OCI-LY7 (cell line): Measurements from ENCODE around the gene TAF6L. TPM values are rescaled to one million over a fixed set of nuclear protein-coding genes. Genes with fewer than 3 reads are reported as not detected.
A peak's percentile ranks its signal among the peaks of the same experiment; 100 is the strongest.

Source experiments
- BruUV-seq: library from RNA; stranded (reverse); fragments of 400-500 nt; replicated peaks from 2 replicates; lab custom pipeline; 2021; lab: Mats Ljungman, UMichigan
- CTCF ChIA-PET: fragments of 300-600 bp; sonication (Branson Sonifier 250); formaldehyde crosslinking; loops from one replicate; lab custom pipeline; 2022; ENCODE audit warnings: antibody characterized with exemption; ENCODE audit not compliant: unreplicated experiment; lab: Charles Lee
- POLR2A ChIA-PET: fragments of 300-600 bp; sonication (Branson Sonifier 250); formaldehyde crosslinking; loops from one replicate; lab custom pipeline; 2022; ENCODE audit warnings: antibody characterized with exemption; lab: Charles Lee
- DNase-seq: peaks from one replicate; pipeline ENCODE4 v3.0.0-alpha.2; 2015; ENCODE audit warnings: low spot score
- H2AFZ ChIP-seq: fragments of 200-600 bp; sonication (generic), shearing (Covaris generic); 2 replicates; pipeline ENCODE4 v1.6.1; 2014; ENCODE audit warnings: mild to moderate bottlenecking, antibody characterized with exemption, low read length, moderate library complexity
- H3K27ac ChIP-seq: fragments of 200-600 bp; sonication (generic); 2 replicates; pipeline ENCODE4 v1.5.1; 2014; ENCODE audit warnings: mixed run types, low read depth, mild to moderate bottlenecking, moderate library complexity, low read length, inconsistent platforms; ENCODE audit not compliant: poor library complexity, severe bottlenecking
- H3K36me3 ChIP-seq: fragments of 200-600 bp; sonication (generic); 2 replicates; pipeline ENCODE4 v1.6.1; 2014; ENCODE audit warnings: mild to moderate bottlenecking, antibody characterized with exemption, low read length, moderate library complexity, mixed read lengths; ENCODE audit not compliant: insufficient read depth
- H3K4me1 ChIP-seq: fragments of 200-600 bp; sonication (generic); 2 replicates; pipeline ENCODE4 v1.5.1; 2014; ENCODE audit warnings: mild to moderate bottlenecking, low read length; ENCODE audit not compliant: insufficient read depth, poor library complexity, severe bottlenecking
- H3K4me2 ChIP-seq: fragments of 200-600 bp; sonication (generic); 2 replicates; pipeline ENCODE4 v1.6.1; 2014; ENCODE audit warnings: mild to moderate bottlenecking, low read length
- H3K4me3 ChIP-seq: fragments of 200-600 bp; sonication (generic); 2 replicates; pipeline ENCODE4 v1.5.1; 2014; ENCODE audit warnings: mild to moderate bottlenecking, low read depth, low read length; ENCODE audit not compliant: poor library complexity, severe bottlenecking
- H3K79me2 ChIP-seq: fragments of 200-600 bp; sonication (generic); 2 replicates; pipeline ENCODE4 v1.6.1; 2016; ENCODE audit warnings: low read depth, mild to moderate bottlenecking, low read length, moderate library complexity, mixed read lengths; ENCODE audit not compliant: insufficient read depth
- H3K9me2 ChIP-seq: fragments of 200-600 bp; sonication (generic); 2 replicates; pipeline ENCODE4 v1.6.1; 2016; ENCODE audit warnings: mild to moderate bottlenecking, low read length, mixed read lengths; ENCODE audit not compliant: insufficient read depth
- H3K9me3 ChIP-seq: fragments of 200-600 bp; sonication (generic); 2 replicates; pipeline ENCODE4 v1.6.1; 2014; ENCODE audit warnings: mild to moderate bottlenecking, mixed run types, low read length, mixed read lengths
- H4K20me1 ChIP-seq: fragments of 200-600 bp; sonication (generic); 2 replicates; pipeline ENCODE4 v1.6.1; 2014; ENCODE audit warnings: mild to moderate bottlenecking, antibody characterized with exemption, low read length, moderate library complexity, mixed read lengths; ENCODE audit not compliant: insufficient read depth
- EZH2phosphoT487 ChIP-seq: fragments of 200-600 bp; sonication (generic); IDR thresholded peaks from 2 replicates; pipeline ENCODE4 v1.6.1; 2018; ENCODE audit warnings: low read depth, borderline replicate concordance, mild to moderate bottlenecking, mixed run types, antibody characterized with exemption, low read length, moderate library complexity, mixed read lengths
- intact Hi-C: fragments of 100-400 bp; cut with micrococcal nuclease; formaldehyde crosslinking; loops from one replicate; pipeline ENCODE4 v1.10.0; 2022; ENCODE audit not compliant: unreplicated experiment
- total RNA-seq, 2 experiments: library from RNA; depleted of rRNA in 1 of 2; stranded (reverse); fragments of >200 nt in 1 of 2; shearing (Covaris generic) in 1 of 2; gene quantifications; 2 replicates each; pipeline ENCODE4 v1.2.3, GENCODE V29; 2014 to 2022
- TF ChIP-seq, protein P1 (sequence below): fragments of 200-600 bp; sonication (generic); conservative IDR thresholded peaks from 2 replicates; pipeline ENCODE4 v1.5.1; 2014; ENCODE audit warnings: mild to moderate bottlenecking, antibody characterized with exemption, low read length, moderate library complexity, mixed read lengths

TAF6L gene
- total RNA-seq, 2 experiments from 2014 or later = 26.1 to 29.9 TPM

DNA sequence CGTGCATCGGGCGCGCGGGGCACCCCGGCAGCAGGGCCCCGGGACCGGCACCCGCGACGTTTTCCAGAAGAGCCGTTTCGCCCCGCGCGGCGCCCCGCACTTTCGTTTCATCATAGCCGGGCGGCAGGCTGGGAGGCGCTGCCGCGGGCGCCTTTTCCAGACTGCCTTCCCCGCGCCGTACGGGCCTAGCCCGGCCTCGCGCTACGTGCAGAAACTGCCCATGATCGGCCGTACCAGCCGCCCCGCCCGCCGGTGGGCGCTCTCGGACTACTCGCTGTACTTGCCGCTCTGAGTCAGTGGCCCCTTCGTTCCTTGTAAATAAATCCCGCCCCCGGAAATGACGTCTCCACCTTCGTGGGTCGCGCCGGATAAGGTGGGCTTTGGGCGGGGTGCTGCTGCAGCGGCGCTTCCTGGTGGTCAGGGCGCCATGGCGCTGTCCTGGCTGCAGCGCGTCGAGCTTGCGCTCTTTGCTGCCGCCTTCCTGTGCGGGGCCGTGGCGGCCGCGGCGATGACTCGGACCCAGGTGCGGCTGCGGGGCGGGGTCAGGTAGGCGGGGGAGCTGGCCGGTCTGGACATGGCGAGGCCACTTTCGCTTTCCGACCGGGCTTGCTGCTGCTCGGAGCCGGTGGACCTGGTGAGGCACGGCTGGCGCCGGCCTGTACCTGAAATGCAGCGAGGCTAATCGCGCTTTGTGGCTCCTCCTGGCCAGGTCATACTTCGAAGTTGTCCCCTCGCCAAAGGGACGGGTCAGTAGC lies 16.0 kb downstream of the TAF6L start, which contains the start of gene TMEM179B:
TMEM179B (plus strand) TSS at position 398 of the 755 bp plus-strand sequence; CDS start at position 428, 30 bp downstream.
- POLR2A ChIA-PET = interaction anchor here (0.5 to 1.7 kb wide), 7 partner anchors 19 to 1428 kb away, joined by 3 to 10 read pairs (median 4); partner anchors contain the start of gene ZBTB3
- H3K79me2 ChIP-seq = peaks cover 30% of the 10 kb centered on the region; the same call in 1 of the 2 replicates
- H3K9me2 ChIP-seq = no peaks in the 10 kb centered on the region
- CTCF ChIA-PET = interaction anchor here (1.0 to 1.4 kb wide), 3 partner anchors 25 to 76 kb away, joined by 3 to 4 read pairs (median 3); no protein-coding TSS in a partner anchor
- BruUV-seq = no TSS peak
- TF ChIP-seq EZH2phosphoT487 = no peak
- TF ChIP-seq, protein P1, sequence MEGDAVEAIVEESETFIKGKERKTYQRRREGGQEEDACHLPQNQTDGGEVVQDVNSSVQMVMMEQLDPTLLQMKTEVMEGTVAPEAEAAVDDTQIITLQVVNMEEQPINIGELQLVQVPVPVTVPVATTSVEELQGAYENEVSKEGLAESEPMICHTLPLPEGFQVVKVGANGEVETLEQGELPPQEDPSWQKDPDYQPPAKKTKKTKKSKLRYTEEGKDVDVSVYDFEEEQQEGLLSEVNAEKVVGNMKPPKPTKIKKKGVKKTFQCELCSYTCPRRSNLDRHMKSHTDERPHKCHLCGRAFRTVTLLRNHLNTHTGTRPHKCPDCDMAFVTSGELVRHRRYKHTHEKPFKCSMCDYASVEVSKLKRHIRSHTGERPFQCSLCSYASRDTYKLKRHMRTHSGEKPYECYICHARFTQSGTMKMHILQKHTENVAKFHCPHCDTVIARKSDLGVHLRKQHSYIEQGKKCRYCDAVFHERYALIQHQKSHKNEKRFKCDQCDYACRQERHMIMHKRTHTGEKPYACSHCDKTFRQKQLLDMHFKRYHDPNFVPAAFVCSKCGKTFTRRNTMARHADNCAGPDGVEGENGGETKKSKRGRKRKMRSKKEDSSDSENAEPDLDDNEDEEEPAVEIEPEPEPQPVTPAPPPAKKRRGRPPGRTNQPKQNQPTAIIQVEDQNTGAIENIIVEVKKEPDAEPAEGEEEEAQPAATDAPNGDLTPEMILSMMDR = peak; percentile 33; the same call in 1 of the 2 replicates
- H3K36me3 ChIP-seq = peaks cover 51% of the 10 kb centered on the region
- intact Hi-C loops = loop anchor here (2.0 to 5.0 kb wide), 5 partner anchors 18 to 235 kb away; partner anchors contain the start of genes HNRNPUL2, NXF1 and UBXN1
- H2AFZ ChIP-seq = peak within 1 kb of the TSS; percentile 47; the same call in 1 of the 2 replicates
- no peaks in the 10 kb centered on the region for H4K20me1 ChIP-seq
- H3K4me2 ChIP-seq = peak within 1 kb of the TSS; percentile 80
- peak within 1 kb of the TSS; percentile 97 for H3K4me3 ChIP-seq
- no peaks in the 10 kb centered on the region for H3K9me3 ChIP-seq
- H3K27ac ChIP-seq = peak within 1 kb of the TSS; percentile 79
- DNase-seq = peak; percentile 99
- peaks cover 37% of the 10 kb centered on the region for H3K4me1 ChIP-seq

DNA sequence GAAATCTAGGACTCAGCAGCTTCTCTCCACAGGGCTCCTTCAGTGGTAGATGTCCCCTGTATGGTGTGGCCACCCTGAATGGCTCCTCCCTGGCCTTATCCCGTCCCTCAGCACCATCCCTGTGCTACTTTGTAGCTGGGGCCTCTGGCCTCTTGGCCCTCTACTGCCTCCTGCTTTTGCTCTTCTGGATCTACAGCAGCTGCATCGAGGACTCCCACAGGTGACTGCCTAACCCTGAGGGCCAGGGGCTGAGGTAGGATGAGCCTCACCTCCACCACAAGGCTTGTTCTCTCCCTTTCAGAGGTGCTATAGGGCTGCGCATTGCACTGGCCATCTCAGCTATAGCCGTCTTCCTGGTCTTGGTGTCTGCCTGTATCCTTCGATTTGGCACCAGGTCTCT lies 17.8 kb downstream of the TAF6L start:
- peak overlapping the region; percentile 36; the same call in 1 of the 2 replicates for H3K4me2 ChIP-seq
- H3K9me2 ChIP-seq = no peaks in the 10 kb centered on the region
- no TSS peak for BruUV-seq
- peaks cover 30% of the 10 kb centered on the region; the same call in 1 of the 2 replicates for H3K79me2 ChIP-seq
- H3K4me3 ChIP-seq = no peak overlapping the region
- peaks cover 57% of the 10 kb centered on the region for H3K36me3 ChIP-seq
- no peaks in the 10 kb centered on the region for H4K20me1 ChIP-seq
- peak overlapping the region; percentile 18 for H3K27ac ChIP-seq
- no peaks in the 10 kb centered on the region for H3K9me3 ChIP-seq
- POLR2A ChIA-PET = interaction anchor here (0.6 to 1.4 kb wide), 4 partner anchors 14 to 109 kb away, joined by 3 to 7 read pairs (median 4); no protein-coding TSS in a partner anchor
- TF ChIP-seq EZH2phosphoT487 = no peak
- TF ChIP-seq, protein P1 = peak; percentile 25; the same call in 1 of the 2 replicates
- intact Hi-C loops = loop anchor here (5.0 kb wide), 2 partner anchors 112 to 233 kb away; partner anchors contain the start of gene UBXN1
- H2AFZ ChIP-seq = no peak overlapping the region
- no peak for DNase-seq
- peaks cover 42% of the 10 kb centered on the region for H3K4me1 ChIP-seq
- CTCF ChIA-PET = interaction anchor here (0.6 kb wide), 1 partner anchor 233 kb away, joined by 5 read pairs; no protein-coding TSS in a partner anchor
